ENCODE results near the gene JADE2. TPM values are rescaled to one million over a fixed set of nuclear protein-coding genes. Genes with fewer than 3 reads are reported as not detected.

Gene JADE2
- polyA plus RNA-seq, 3 donors, result 2.1 to 10.2 (median 3.1) TPM

DNA sequence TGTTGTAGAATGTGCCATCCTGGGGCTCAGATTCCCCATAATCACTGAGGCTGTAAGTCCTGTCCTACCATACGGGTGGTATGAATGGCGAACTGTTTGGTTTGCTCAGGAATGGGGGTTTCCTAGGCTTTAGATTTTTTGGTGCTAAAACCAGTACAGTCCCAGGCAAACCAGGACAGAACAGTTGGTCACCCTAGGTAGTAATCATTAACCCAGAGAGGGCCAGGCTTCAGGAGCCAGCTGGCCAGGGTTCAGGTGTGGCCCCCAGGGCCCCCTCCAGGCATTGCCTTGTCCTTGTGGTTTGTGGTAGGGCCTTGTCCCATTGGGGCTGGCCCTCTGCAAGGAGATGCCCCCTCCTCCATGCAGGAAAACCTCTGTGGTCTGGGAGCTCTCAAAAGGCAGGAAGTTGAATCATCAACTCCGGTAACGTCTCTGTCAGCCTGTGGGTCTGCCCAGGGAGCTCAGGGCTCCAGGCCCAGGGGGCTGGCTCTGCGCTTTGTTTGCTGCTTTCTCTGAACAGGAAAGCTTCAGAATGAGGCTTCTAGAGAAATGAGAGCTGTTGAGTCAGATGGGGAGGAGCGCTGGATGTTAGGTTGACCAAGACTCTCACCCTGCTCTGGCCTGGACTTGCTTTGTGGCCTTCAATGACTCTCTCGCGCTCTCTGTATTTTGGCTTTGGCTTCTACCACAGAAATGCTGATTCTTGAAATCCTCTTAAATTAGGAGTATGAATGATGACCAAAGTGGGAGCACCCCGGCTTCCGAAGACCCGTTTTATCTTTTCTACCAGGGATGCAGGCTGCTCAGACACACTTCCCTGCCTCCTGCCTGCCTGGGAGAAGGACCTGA, 22.2 kb upstream of the JADE2 start:
- peak overlapping the region in 1 of 2 donors; percentile 53 for H3K4me3 Mint-ChIP-seq
- Histone ChIP-seq H3K27ac (ENCODE audit: low read depth in 1 of 2, low read length in 2 of 2) (peak overlapping the region; percentile 10 to 60), H3K36me3 (replicated peaks in 1 of 2; ENCODE audit: control insufficient read depth in 1 of 2, insufficient read depth in 2 of 2, low read length in 2 of 2) (no peaks in the 10 kb centered on the region), H2AFZ (ENCODE audit: insufficient read depth, low read depth, low read length, poor library complexity, severe bottlenecking) (peak overlapping the region; percentile 75), H3K4me2 (replicated peaks; ENCODE audit: extremely low read depth, low read length, poor library complexity, severe bottlenecking) (peak overlapping the region; percentile 44), H3K4me3 (replicated peaks in 1 of 3; ENCODE audit: low read depth in 2 of 3, low read length in 3 of 3) (peak overlapping the region in 1 of 3 experiments; percentile 25), H3K27me3 (ENCODE audit: control insufficient read depth in 2 of 2, insufficient read depth in 2 of 2, low read length in 2 of 2) (no peaks in the 10 kb centered on the region), H3K9me3 (replicated peaks in 1 of 2; ENCODE audit: control insufficient read depth in 1 of 2, insufficient read depth in 1 of 2, low read length in 2 of 2) (no peaks in the 10 kb centered on the region), H3K4me1 (ENCODE audit: control insufficient read depth in 1 of 2, insufficient read depth in 2 of 2, low read length in 2 of 2) (peaks cover 16 to 22% of the 10 kb centered on the region in 2 donors), H3K79me2 (ENCODE audit: insufficient read depth, low read length) (no peaks in the 10 kb centered on the region), H3K9ac (ENCODE audit: insufficient read depth, low read length, poor library complexity, severe bottlenecking) (peak overlapping the region; percentile 9), H4K20me1 (ENCODE audit: insufficient read depth, low read length) (no peaks in the 10 kb centered on the region)
- H3K36me3 Mint-ChIP-seq, result no peaks in the 10 kb centered on the region
- H3K27ac Mint-ChIP-seq, result peak overlapping the region; percentile 32 to 84 (median 62)
- H3K9me3 Mint-ChIP-seq, result no peaks in the 10 kb centered on the region
- intact Hi-C loops (cut with micrococcal nuclease), result no loop called here
- H3K4me1 Mint-ChIP-seq, result peaks cover 23% of the 10 kb centered on the region
- 0% methylated on average over 7 of the region's 11 CpGs for WGBS (ENCODE audit: insufficient coverage)
- TF ChIP-seq, protein P1, sequence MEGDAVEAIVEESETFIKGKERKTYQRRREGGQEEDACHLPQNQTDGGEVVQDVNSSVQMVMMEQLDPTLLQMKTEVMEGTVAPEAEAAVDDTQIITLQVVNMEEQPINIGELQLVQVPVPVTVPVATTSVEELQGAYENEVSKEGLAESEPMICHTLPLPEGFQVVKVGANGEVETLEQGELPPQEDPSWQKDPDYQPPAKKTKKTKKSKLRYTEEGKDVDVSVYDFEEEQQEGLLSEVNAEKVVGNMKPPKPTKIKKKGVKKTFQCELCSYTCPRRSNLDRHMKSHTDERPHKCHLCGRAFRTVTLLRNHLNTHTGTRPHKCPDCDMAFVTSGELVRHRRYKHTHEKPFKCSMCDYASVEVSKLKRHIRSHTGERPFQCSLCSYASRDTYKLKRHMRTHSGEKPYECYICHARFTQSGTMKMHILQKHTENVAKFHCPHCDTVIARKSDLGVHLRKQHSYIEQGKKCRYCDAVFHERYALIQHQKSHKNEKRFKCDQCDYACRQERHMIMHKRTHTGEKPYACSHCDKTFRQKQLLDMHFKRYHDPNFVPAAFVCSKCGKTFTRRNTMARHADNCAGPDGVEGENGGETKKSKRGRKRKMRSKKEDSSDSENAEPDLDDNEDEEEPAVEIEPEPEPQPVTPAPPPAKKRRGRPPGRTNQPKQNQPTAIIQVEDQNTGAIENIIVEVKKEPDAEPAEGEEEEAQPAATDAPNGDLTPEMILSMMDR (IDR thresholded peaks at IDR 0.05), result no peak
- peaks cover 0 to 6% (median 1%) of the 10 kb centered on the region in 3 donors for H3K27me3 Mint-ChIP-seq (ENCODE audit: low read depth in 3 of 3)
- peak; percentile 30 to 71 (median 64) for DNase-seq

DNA sequence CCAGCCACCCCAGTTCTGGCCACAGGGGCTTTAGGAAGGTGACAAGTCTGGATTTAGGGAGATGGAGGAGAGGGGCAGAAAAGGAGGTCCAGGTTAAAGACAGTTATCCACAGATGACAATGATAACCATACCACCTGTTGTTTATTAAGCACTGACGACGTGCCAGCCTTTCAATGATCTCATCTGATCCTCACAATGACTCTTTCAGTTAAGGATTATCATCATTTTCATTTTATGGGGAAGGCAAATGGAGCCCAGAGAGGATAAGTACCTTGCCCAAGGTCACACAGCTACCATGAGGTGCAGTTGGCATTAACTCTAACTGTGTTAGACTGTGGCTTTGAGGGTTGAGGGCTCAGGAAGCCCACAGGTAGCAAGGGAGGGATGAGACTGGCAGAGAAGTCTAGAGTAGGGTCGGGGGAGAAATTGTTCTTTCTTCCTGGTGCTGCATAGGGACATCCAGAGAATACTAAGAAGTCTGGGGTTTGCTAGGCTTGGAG, 21.5 kb upstream of the JADE2 start:
- no peak for DNase-seq
- H3K9me3 Mint-ChIP-seq, result no peaks in the 10 kb centered on the region
- TF ChIP-seq, protein P1 (IDR thresholded peaks at IDR 0.05), result no peak
- no peaks in the 10 kb centered on the region for H3K9me3 ChIP-seq (replicated peaks in 1 of 2; ENCODE audit: control insufficient read depth in 1 of 2, insufficient read depth in 1 of 2, low read length in 2 of 2)
- no peaks in the 10 kb centered on the region for H3K79me2 ChIP-seq (ENCODE audit: insufficient read depth, low read length)
- H3K4me2 ChIP-seq (replicated peaks; ENCODE audit: extremely low read depth, low read length, poor library complexity, severe bottlenecking), result peak overlapping the region; percentile 44
- H3K36me3 Mint-ChIP-seq, result no peaks in the 10 kb centered on the region
- H3K27ac ChIP-seq (ENCODE audit: low read depth in 1 of 2, low read length in 2 of 2), result peak overlapping the region in 1 of 2 donors; percentile 60
- H3K4me1 Mint-ChIP-seq, result peaks cover 23% of the 10 kb centered on the region
- H3K4me3 ChIP-seq (replicated peaks in 1 of 3; ENCODE audit: low read depth in 2 of 3, low read length in 3 of 3), result peak overlapping the region in 1 of 3 experiments; percentile 25
- H3K27me3 Mint-ChIP-seq (ENCODE audit: low read depth in 3 of 3), result peaks cover 0 to 6% (median 1%) of the 10 kb centered on the region in 3 donors
- H3K4me3 Mint-ChIP-seq, result peak overlapping the region in 1 of 2 donors; percentile 53
- H3K9ac ChIP-seq (ENCODE audit: insufficient read depth, low read length, poor library complexity, severe bottlenecking), result peak overlapping the region; percentile 9
- no peaks in the 10 kb centered on the region for H3K27me3 ChIP-seq (ENCODE audit: control insufficient read depth in 2 of 2, insufficient read depth in 2 of 2, low read length in 2 of 2)
- peak overlapping the region in 5 of 7 donors; percentile 32 to 84 (median 57) for H3K27ac Mint-ChIP-seq
- 50% methylated on average over 1 of the region's 3 CpGs for WGBS (ENCODE audit: insufficient coverage)
- peaks cover 16 to 22% of the 10 kb centered on the region in 2 donors for H3K4me1 ChIP-seq (ENCODE audit: control insufficient read depth in 1 of 2, insufficient read depth in 2 of 2, low read length in 2 of 2)
- intact Hi-C loops (cut with micrococcal nuclease), result no loop called here
- no peaks in the 10 kb centered on the region for H4K20me1 ChIP-seq (ENCODE audit: insufficient read depth, low read length)
- peak overlapping the region; percentile 75 for H2AFZ ChIP-seq (ENCODE audit: insufficient read depth, low read depth, low read length, poor library complexity, severe bottlenecking)
- no peaks in the 10 kb centered on the region for H3K36me3 ChIP-seq (replicated peaks in 1 of 2; ENCODE audit: control insufficient read depth in 1 of 2, insufficient read depth in 2 of 2, low read length in 2 of 2)
